GM12891 (cell line): ENCODE measurements around the gene NOX4.
"Not testable (repeated sequence)": the region's sequence is repeated elsewhere in the genome, so short reads cannot be mapped to it uniquely, and the experiment has no call there.

ENCODE experiments used
- DNase-seq: peaks from one replicate; pipeline ENCODE4 v3.0.0; 2011; ENCODE audit warnings: low spot score; ENCODE audit not compliant: insufficient read length
- FAIRE-seq: peaks from 2 replicates; lab custom pipeline; 2011; peaks lifted over from hg19 to GRCh38; lab: Jason Lieb, UNC
- PAX5 ChIP-seq: IDR thresholded peaks from 2 replicates; pipeline ENCODE4 v1.6.1; 2011; ENCODE audit warnings: low read length, moderate library complexity, mild to moderate bottlenecking; ENCODE audit not compliant: insufficient read depth, severe bottlenecking
- POLR2A ChIP-seq: IDR thresholded peaks from 2 replicates; pipeline ENCODE4 v1.6.1; 2011; ENCODE audit warnings: low read depth, low read length, control low read depth
- POLR2AphosphoS5 ChIP-seq: IDR thresholded peaks from 2 replicates; pipeline ENCODE4 v1.6.1; 2011; ENCODE audit warnings: low read depth, low read length, control low read depth
- POU2F2 ChIP-seq: IDR thresholded peaks from 2 replicates; pipeline ENCODE4 v1.6.1; 2011; ENCODE audit warnings: low read depth, mild to moderate bottlenecking, control low read depth, low read length, moderate library complexity
- SPI1 ChIP-seq: IDR thresholded peaks from 2 replicates; pipeline ENCODE4 v1.6.1; 2011; ENCODE audit warnings: low read depth, low read length, control low read depth
- TAF1 ChIP-seq: IDR thresholded peaks from 2 replicates; pipeline ENCODE4 v1.6.1; 2011; ENCODE audit warnings: low read depth, low read length, control low read depth

Gene NOX4

DNA sequence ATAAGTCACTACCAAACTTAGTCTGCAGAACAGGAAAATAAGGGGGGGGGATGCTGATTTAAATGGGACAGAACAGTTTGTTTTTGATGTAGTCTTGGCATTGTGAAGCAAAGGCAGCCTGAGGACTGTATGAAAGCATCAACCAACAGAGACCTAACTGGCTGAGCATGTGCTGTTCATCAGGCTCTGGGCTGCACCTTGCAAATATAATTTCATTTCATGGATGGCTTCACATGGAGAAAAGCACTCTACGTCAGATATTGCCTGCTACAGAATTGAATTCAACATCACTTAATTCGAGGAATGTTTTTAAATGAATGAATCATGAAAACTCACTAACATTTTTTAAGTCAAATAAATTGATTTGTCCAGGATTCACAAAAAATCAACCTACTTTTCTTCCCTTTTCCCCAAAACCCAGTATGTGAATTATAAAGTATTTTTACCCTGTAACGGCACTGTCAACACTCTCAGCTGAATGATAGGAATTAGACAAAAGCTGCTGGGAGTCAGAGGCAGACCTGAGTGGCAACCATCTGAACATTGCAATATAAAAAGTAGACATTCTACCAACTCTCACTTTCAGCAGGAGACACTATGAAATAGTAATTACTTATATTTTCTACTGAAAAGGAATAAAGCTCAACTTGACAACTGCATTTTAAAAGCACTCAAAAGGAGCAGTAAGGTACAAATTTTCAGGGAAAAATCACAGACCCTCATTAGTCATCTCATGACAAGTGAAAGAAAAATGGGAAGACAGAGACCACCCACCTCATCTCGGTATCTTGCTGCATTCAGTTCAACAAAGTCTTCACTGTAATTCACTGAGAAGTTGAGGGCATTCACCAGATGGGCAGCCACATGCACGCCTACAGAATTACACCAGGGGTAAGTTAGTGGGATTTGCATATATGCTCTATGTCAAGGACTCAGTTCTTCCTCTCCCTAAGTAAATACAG is 47.5 kb downstream of the NOX4 start:
- FAIRE-seq (no peak), DNase-seq (no peak)
- TF ChIP-seq POLR2AphosphoS5, result no peak
- TF ChIP-seq POU2F2, result no peak
- no peak for TF ChIP-seq TAF1
- no peak for TF ChIP-seq PAX5
- no peak for TF ChIP-seq POLR2A
- no peak for TF ChIP-seq SPI1

DNA sequence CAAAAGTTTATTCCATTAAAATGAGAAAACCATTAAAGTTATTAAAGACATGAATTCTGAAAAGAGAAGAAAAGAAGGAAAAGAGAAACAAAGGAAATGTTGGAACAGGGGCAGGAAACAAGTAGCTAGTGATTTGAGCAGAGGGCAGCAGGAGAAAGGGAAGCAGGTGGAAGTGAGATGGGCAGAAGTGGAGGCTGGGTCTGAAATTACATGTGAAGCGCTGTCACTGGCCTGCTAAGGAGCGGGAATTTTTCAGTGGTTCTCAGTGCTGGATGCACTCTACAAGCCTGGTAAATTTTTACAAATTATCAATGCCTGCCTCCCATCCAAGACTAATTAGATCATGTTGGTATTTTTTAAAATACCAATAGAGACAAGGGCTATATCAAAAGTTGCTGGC is 48.4 kb downstream of the NOX4 start:
- FAIRE-seq (no peak), DNase-seq (no peak)
- no peak for TF ChIP-seq SPI1
- no peak for TF ChIP-seq POLR2AphosphoS5
- no peak for TF ChIP-seq TAF1
- TF ChIP-seq PAX5, result no peak
- no peak for TF ChIP-seq POLR2A
- no peak for TF ChIP-seq POU2F2

DNA sequence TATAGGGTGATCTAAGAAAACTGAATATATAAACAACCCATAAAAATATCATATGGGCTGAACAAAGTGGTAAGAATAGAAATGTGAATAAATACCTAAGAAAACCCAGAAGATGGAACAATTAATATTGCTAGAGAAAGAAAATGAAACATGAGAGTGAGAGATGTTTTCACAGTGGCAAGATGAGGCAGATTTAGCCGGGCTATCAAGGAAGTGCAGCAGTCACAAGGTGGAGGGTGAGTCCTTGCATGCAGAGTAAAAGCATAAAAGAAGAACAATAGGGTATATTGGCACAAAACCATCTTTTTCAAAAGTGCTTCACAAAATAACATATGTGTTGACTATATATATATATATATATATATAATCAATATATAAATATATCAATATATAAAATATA is 49.6 kb downstream of the NOX4 start:
- TF ChIP-seq POU2F2 (no peak), SPI1 (no peak), POLR2AphosphoS5 (no peak), POLR2A (no peak), PAX5 (no peak), TAF1 (no peak)
- DNase-seq (no peak), FAIRE-seq (no peak)

DNA sequence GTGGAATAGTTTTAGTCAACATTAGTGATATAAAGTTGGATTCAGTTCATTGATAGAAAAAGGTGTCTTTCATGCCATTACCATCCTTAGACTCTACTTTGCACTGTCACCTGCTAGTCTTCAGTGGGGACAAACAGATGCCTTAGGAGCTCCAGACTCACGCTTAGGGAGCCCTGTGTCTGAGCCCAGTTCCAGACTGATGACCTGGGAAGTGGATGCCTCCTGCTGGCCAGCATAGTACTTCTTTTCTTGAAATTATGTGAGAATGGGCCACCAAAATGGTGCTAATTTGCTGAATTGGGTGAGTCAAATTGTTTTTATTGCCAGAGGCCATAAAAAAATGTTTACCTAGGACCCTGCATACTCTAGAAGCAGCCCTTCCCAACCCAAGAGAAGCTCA is 53.9 kb downstream of the NOX4 start:
- TF ChIP-seq POLR2A (no peak), POLR2AphosphoS5 (no peak), SPI1 (no peak), POU2F2 (no peak), PAX5 (no peak), TAF1 (no peak)
- DNase-seq (no peak), FAIRE-seq (no peak)

DNA sequence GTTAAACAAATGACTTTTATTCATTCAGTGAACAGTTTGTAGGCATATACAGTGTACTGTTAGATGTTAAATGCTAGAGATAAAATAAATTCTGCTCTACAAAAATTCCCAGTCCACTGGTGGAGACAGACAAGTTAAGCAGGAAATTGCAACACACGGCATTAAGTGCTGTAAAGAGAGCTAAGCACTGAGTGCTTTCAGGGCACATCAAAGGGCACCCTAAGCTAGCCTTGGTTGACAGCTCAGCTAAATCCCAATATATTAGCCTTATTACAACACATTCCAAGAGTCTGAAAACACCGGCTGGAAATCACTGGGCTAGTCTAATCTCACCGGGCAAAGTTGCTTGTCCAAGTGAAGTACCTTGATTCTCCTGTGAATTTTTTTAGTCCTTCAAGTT is 55.1 kb downstream of the NOX4 start:
- TF ChIP-seq POLR2A, result no peak
- TF ChIP-seq PAX5, result no peak
- TF ChIP-seq TAF1, result no peak
- no peak for TF ChIP-seq POU2F2
- TF ChIP-seq POLR2AphosphoS5, result no peak
- TF ChIP-seq SPI1, result no peak
- FAIRE-seq (no peak), DNase-seq (no peak)

DNA sequence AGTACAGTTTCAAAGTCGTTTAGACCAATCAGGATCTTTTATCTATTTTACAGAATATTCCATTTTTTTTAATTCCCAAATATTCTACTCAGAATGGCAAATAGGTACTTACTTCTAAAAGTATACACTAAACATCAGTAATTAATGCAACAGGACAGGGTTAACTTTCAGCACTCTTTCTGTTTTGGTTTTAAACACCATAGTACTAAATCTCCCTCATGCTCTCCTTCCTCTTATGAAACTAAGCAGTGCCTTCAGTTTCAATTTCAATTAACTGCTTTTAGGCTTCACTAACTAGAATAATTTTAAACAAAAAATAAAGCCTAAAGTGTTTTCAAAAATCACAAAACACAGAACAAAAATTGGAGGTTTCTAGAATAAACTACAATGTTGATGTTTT is 57.9 kb downstream of the NOX4 start:
- no peak for FAIRE-seq
- TF ChIP-seq POLR2A (no peak), POLR2AphosphoS5 (no peak), SPI1 (no peak), TAF1 (no peak), PAX5 (no peak), POU2F2 (no peak)
- DNase-seq, result no peak

DNA sequence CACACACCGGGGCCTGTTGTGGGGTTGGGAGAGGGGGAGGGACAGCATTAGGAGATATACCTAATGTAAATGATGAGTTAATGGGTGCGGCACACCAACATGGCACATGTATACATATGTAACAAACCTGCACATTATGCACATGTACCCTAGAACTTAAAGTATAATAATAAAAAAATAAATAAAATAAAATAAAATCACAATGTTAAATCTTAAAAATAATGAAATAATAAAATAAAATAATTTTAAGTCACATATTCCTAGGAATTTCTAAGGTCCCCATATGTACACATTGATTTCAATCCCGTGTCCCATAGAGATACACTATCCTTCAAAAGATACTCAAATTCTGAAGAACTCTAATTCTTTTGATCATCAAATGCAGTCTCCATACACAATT is 59.0 kb downstream of the NOX4 start:
- not testable (repeated sequence) for DNase-seq, FAIRE-seq

DNA sequence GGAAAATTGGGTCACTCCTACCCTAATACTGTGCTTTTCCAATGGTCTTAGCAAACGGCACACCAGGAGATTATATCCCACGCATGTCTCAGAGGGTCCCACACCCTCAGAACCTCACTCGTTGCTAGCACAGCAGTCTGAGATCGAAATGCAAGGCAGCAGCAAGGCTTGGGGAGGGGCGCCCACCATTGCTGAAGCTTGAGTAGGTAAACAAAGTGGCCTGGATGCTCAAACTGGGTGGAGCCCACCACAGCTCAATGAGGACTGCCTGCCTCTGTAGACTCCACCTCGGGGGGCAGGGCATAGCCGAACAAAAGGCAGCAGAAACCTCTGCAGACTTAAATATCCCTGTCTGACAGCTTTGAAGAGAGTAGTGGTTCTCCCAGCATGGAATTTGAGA is 64.7 kb downstream of the NOX4 start:
- FAIRE-seq, DNase-seq: not testable (repeated sequence)

DNA sequence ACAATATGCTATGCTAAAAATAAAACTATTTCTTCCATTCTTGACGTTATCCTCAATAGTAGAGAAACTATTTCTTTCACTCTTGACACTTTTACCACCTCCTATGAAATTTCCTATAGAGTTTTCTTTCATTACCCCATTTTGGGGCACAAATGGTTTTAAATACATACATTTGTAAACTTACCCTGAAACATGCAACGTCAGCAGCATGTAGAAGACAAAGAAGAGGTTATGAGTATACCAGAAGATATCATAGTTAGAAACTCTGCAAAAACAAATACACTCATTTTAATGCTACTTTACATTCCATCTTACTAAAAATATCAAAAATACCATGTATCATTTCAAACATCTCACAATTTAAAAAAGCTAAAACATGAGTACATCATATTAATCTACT is 69.5 kb downstream of the NOX4 start:
- no peak for TF ChIP-seq POLR2A
- no peak for TF ChIP-seq PAX5
- no peak for TF ChIP-seq POLR2AphosphoS5
- no peak for TF ChIP-seq SPI1
- TF ChIP-seq POU2F2, result no peak
- no peak for TF ChIP-seq TAF1
- DNase-seq, result no peak
- FAIRE-seq, result no peak

DNA sequence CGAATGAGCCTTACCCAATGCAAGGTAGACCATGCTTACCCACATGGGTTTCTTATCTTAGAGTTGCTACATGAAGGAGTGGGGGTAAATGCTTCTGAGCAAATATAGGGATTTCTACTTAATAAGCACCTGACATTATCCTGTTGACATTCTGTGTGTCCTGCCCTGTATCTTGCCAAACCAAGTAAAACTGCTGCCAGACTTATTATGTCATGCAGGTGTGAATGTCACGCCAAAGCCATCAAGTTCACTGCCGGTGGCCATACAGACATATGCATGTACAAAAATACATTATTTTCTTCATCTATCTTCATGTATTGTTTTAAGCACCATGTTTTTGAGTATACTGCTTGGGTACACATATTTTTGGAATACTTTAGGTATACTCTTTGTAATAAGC is 70.2 kb downstream of the NOX4 start:
- DNase-seq (no peak), FAIRE-seq (no peak)
- TF ChIP-seq POLR2A, result no peak
